Mucosa of descending colon (tissue), 3 donors: Measurements from ENCODE around the gene JMJD1C. TPM values are rescaled to one million over a fixed set of nuclear protein-coding genes. Genes with fewer than 3 reads are reported as not detected.

Experiments
- ATAC-seq: fragments of 200-7000 bp; cut with Tn5 transposase; one replicate; pipeline ENCODE4 v1.9.1; 2020; ENCODE audit warnings: mild to moderate bottlenecking, moderate library complexity
- DNase-seq, 3 donors: peaks; one replicate each; pipeline ENCODE4 v3.0.0-alpha.2; 2020
- H3K36me3 ChIP-seq: fragments of 200-600 bp; one replicate; pipeline ENCODE4 v1.8.0; 2021; ENCODE audit warnings: low read depth, mild to moderate bottlenecking
- H3K4me1 ChIP-seq: fragments of 200-600 bp; one replicate; pipeline ENCODE4 v1.8.0; 2021; ENCODE audit warnings: low read depth, mild to moderate bottlenecking
- H3K4me3 ChIP-seq: fragments of 200-600 bp; one replicate; pipeline ENCODE4 v1.8.0; 2021; ENCODE audit warnings: mild to moderate bottlenecking
- H3K9me3 ChIP-seq: fragments of 200-600 bp; one replicate; pipeline ENCODE4 v1.8.0; 2021; ENCODE audit warnings: mild to moderate bottlenecking
- intact Hi-C, 2 donors: fragments of 100-400 bp; cut with DNase I in 1 of 2; cut with micrococcal nuclease in 1 of 2; formaldehyde crosslinking; loops; one replicate each; pipeline versions ENCODE4 v1.11.0 to v1.11.1; 2022; cut with DNase I, micrococcal nuclease
- total RNA-seq, 3 donors: library from RNA; stranded (reverse); fragmentation: NEBNext Ultra II Directional in 2 of 3; extraction: Animal tissue kit (Norgen Biotek cat#: 25700) in 2 of 3; gene quantifications; one replicate each; pipeline versions ENCODE4 v1.2.1 to v1.2.4, GENCODE V29; 2021 to 2023
- TF ChIP-seq, protein P1 (sequence below): fragments of 200-600 bp; IDR thresholded peaks from one replicate; pipeline ENCODE4 v1.8.0; 2022; ENCODE audit warnings: antibody characterized with exemption, mild to moderate bottlenecking
- donor health status: DM: no; HTN: no; CAD: no; lungs with moderate emphysema.
- donor health status: DM: no; HTN: no; CAD: no.
- donor health status: DM: no; HTN: yes; CAD: no.

The JMJD1C gene
- total RNA-seq, 3 donors from 2014 or later = 54.1 to 83.8 (median 82.1) TPM

DNA sequence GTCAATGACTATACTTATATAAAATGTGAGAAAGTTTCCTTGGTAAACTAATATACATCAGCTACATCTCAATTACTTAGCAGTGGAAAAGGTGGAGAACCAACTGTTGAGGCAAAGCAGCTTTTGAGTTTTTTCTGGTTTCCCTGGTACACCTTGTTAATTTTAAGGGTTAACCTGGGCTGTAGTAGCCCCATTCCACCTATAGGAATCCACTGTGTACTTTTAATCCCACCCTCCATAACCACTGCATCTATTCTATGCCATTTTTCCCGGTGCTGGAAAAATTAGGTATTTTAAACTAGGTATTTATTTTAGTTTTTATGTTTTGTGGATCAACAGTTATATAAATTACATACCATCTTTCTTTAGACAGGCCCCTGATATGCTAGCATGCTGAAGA lies 290.2 kb downstream of the JMJD1C start:
- no peaks in the 10 kb centered on the region for H3K9me3 ChIP-seq
- no peaks in the 10 kb centered on the region for H3K36me3 ChIP-seq
- DNase-seq (no peak), ATAC-seq (no peak)
- intact Hi-C loops = no loop called here
- no peaks in the 10 kb centered on the region for H3K4me1 ChIP-seq
- TF ChIP-seq, protein P1, sequence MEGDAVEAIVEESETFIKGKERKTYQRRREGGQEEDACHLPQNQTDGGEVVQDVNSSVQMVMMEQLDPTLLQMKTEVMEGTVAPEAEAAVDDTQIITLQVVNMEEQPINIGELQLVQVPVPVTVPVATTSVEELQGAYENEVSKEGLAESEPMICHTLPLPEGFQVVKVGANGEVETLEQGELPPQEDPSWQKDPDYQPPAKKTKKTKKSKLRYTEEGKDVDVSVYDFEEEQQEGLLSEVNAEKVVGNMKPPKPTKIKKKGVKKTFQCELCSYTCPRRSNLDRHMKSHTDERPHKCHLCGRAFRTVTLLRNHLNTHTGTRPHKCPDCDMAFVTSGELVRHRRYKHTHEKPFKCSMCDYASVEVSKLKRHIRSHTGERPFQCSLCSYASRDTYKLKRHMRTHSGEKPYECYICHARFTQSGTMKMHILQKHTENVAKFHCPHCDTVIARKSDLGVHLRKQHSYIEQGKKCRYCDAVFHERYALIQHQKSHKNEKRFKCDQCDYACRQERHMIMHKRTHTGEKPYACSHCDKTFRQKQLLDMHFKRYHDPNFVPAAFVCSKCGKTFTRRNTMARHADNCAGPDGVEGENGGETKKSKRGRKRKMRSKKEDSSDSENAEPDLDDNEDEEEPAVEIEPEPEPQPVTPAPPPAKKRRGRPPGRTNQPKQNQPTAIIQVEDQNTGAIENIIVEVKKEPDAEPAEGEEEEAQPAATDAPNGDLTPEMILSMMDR = no peak
- H3K4me3 ChIP-seq = no peak overlapping the region

DNA sequence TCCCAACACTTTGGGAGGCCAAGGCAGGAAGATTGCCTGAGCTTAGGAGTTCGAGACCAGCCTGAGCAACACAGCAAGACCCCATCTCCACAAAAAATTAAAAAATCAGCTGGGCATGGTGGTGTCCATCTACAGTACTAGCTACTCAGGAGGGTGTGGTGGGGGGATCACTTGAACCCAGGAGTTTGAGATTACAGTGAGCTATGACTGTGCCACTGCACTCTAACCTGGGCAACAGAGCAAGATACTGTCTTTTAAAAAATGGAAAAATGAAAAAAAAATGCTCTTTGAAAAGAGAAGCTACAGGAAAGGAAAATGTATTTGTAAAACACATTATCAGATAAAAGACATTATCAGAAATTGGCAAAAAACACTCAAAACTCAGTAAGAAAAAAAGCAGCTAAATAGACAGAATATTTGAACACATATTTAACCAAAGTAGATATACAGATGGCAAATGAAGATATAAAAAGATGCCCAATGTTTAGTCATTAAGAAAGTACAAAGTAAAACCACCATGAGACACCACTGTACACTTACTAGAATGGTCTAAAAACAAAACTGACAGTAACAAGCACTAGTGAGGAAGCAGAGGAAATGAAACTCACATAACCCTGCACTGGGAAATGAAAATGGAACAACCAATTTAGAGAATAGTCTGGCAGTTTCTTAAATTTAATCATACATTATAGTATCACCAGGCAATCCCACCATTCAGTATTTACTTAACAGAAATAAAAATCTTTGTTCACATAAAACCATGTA lies 292.1 kb downstream of the JMJD1C start:
- H3K36me3 ChIP-seq = no peaks in the 10 kb centered on the region
- DNase-seq (no peak), ATAC-seq (peak; percentile 57)
- intact Hi-C loops = no loop called here
- no peaks in the 10 kb centered on the region for H3K9me3 ChIP-seq
- TF ChIP-seq, protein P1 = no peak
- H3K4me3 ChIP-seq = no peak overlapping the region
- no peaks in the 10 kb centered on the region for H3K4me1 ChIP-seq

DNA sequence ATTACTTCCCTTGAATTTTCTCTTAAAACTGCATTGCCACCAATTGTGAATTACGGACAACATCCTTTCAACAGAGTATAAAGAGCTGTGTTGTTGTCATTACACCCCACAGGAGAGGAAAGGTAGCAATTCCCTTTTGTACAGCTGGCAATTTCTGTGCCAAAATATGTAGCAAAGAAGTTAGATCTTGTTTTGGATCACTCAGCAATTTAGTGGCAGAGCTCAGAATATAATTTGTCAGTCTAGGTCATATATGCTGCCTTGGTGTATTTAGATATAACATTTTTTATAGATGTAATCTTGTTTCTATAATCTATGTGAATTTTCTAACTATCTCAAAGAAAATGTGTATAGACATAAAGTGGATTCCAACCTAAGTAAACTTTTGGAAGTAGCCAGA lies 293.9 kb downstream of the JMJD1C start:
- no peaks in the 10 kb centered on the region for H3K4me1 ChIP-seq
- no peak for DNase-seq
- H3K9me3 ChIP-seq = no peaks in the 10 kb centered on the region
- H3K4me3 ChIP-seq = no peak overlapping the region
- no peaks in the 10 kb centered on the region for H3K36me3 ChIP-seq
- ATAC-seq = no peak
- intact Hi-C loops = no loop called here
- TF ChIP-seq, protein P1 = no peak

DNA sequence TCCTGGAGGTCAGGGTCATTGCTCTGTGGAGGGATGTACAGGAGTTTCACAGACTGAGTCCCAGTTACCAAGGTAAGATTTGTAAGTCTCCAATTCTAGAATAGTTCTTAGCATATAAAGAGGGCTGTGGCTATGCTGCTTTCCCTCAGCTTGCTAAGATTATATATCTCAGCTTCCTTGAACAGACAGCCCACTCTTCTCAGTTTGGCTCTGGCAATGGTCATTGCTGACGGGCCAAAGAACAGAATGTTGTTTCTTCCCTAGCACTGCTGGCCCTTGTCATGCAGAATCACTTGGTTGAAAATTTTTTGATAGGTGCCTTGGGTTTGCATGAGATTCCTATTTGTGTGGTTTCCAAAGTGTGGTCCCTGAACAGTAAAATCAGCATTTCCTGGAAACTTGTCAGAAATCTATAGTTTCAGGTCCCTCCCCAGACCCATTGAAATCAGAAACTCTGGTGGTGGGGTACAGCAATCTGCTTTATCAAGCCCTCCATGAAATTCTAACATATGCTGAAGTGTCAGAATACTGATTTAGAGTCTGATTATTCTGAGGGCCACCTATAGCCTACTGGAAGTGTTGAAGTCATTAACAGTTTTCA lies 294.4 kb downstream of the JMJD1C start:
- ATAC-seq (no peak), DNase-seq (no peak)
- Histone ChIP-seq H3K36me3 (no peaks in the 10 kb centered on the region), H3K4me1 (no peaks in the 10 kb centered on the region), H3K4me3 (no peak overlapping the region), H3K9me3 (no peaks in the 10 kb centered on the region)
- intact Hi-C loops = no loop called here
- TF ChIP-seq, protein P1 = no peak

DNA sequence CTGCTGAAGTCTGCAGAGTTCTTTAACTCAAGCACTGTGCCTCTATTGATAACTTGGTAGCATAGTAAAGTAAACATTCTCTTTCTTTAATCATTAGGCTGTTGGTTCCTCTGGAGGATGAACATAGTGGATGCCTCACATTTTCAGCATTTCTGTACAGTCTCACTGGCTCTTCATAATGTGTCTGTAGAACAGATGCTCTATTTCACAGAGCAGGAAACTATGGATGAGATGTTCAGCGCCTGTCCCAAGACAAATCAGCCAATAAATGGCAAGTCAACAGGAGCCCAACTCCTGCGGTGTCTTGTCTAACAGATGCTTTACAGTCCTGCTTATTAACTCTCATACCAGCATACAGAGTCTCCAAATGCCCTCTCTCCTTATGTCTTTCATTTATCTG lies 296.2 kb downstream of the JMJD1C start:
- Histone ChIP-seq H3K36me3 (no peaks in the 10 kb centered on the region), H3K4me3 (no peak overlapping the region), H3K4me1 (no peaks in the 10 kb centered on the region), H3K9me3 (no peaks in the 10 kb centered on the region)
- no peak for ATAC-seq
- intact Hi-C loops = loop anchor here (5.0 to 10.0 kb wide), 2 partner anchors 553 to 555 kb away; no protein-coding TSS in a partner anchor
- TF ChIP-seq, protein P1 = no peak
- no peak for DNase-seq
